Upper lobe of left lung (tissue), 4 donors: ENCODE data around the gene TOM1L2.

Source experiments
- CTCF ChIP-seq, 6 experiments: fragments of 450-650 bp in 4 of 6; fragments of 200-600 bp in 2 of 6; sonication (generic) in 2 of 6; IDR thresholded peaks; one replicate each; pipeline ENCODE4 v1.5.1; 2016 to 2019; ENCODE audit warnings: antibody characterized with exemption in 6 of 6
- EP300 ChIP-seq, 4 donors: sonication (generic); formaldehyde crosslinking; IDR thresholded peaks; one replicate each; pipeline ENCODE4 v1.5.1; 2017; ENCODE audit warnings: antibody characterized with exemption in 4 of 4, control low read depth in 2 of 4
- POLR2A ChIP-seq, 4 donors: fragments of 450-650 bp; IDR thresholded peaks; one replicate each; pipeline ENCODE4 v1.5.1; 2016 to 2017; ENCODE audit warnings: antibody characterized with exemption in 4 of 4, mild to moderate bottlenecking in 2 of 4
- POLR2AphosphoS5 ChIP-seq, 2 donors: sonication (generic); formaldehyde crosslinking; IDR thresholded peaks; one replicate each; pipeline ENCODE4 v1.5.1; 2017; ENCODE audit warnings: antibody characterized with exemption in 2 of 2

- TF ChIP-seq CTCF (IDR thresholded peaks at IDR 0.05) = no peak
- no peak for TF ChIP-seq POLR2A (IDR thresholded peaks at IDR 0.05)
- TF ChIP-seq EP300 (IDR thresholded peaks at IDR 0.05) = no peak
- TF ChIP-seq POLR2AphosphoS5 (IDR thresholded peaks at IDR 0.05) = no peak
Observed at GRCh38 chr17:17827826-17828621, 144.2 kb downstream of the TOM1L2 start.
